Measurements from ENCODE around the gene QKI. TPM values are rescaled to one million over a fixed set of nuclear protein-coding genes. Genes with fewer than 3 reads are reported as not detected.
"Not testable (repeated sequence)": the region's sequence is repeated elsewhere in the genome, so short reads cannot be mapped to it uniquely, and the experiment has no call there.

QKI gene
- total RNA-seq, 2 experiments from 2014 or later, result 61.7 to 74.7 TPM

- peaks cover 42% of the 10 kb centered on the region for H3K4me1 Mint-ChIP-seq
- H3K36me3 Mint-ChIP-seq (ENCODE audit: low read depth), result peaks cover 4% of the 10 kb centered on the region
- H3K4me3 Mint-ChIP-seq, result no peak overlapping the region
Measured at GRCh38 chr6:163419413-163420288, 5.1 kb downstream of the QKI start.

GRCh38 chr6:163420289-163420614 lies 5.7 kb downstream of the QKI start:
- ChIA-PET POLR2A (no interaction called here), CTCF (no interaction called here)
- Mint-ChIP-seq H3K4me3 (no peak overlapping the region), H3K36me3 (ENCODE audit: low read depth) (peaks cover 4% of the 10 kb centered on the region), H3K27me3 (no peaks in the 10 kb centered on the region), H3K4me1 (peaks cover 42% of the 10 kb centered on the region), H3K9me3 (no peaks in the 10 kb centered on the region), H3K27ac (no peak overlapping the region)
- no peak for DNase-seq

More at GRCh38 chr6:163419413-163420288, 5.1 kb downstream of the QKI start:
- ChIA-PET POLR2A (no interaction called here), CTCF (no interaction called here)
- Mint-ChIP-seq H3K27me3 (no peaks in the 10 kb centered on the region), H3K27ac (no peak overlapping the region), H3K9me3 (no peaks in the 10 kb centered on the region)
- DNase-seq, result no peak

DNA sequence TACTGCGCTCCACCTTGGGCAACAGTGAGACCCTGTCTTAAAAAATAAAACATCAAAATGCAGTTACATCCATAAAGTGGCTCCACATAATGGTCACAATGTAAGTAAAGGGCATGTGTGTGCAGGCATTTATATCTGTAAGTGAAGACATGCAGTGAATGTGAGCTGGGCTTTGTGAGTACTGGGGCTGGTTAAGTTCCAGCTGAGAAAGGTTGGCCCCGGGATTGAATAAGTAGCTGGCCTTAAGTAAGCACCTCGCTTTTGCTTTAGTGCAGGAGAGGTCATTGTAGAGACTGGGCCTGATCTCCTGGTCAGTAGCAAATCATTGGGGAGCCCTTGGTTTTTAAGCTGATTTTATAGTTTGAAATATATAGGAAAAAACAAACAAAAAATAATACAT lies 8.0 kb downstream of the QKI start:
- no peaks in the 10 kb centered on the region for H3K36me3 Mint-ChIP-seq (ENCODE audit: low read depth)
- no peak overlapping the region for H3K4me3 Mint-ChIP-seq
- CTCF ChIA-PET, result no interaction called here
- peaks cover 32% of the 10 kb centered on the region for H3K4me1 Mint-ChIP-seq
- no peaks in the 10 kb centered on the region for H3K9me3 Mint-ChIP-seq
- POLR2A ChIA-PET, result no interaction called here
- DNase-seq, result no peak
- no peak overlapping the region for H3K27ac Mint-ChIP-seq
- H3K27me3 Mint-ChIP-seq, result no peaks in the 10 kb centered on the region

GRCh38 chr6:163423696-163424095 lies 9.2 kb downstream of the QKI start:
- Mint-ChIP-seq H3K9me3 (no peaks in the 10 kb centered on the region), H3K4me1 (peaks cover 23% of the 10 kb centered on the region)

GRCh38 chr6:163427498-163428254 lies 13.2 kb downstream of the QKI start:
- Mint-ChIP-seq H3K27me3 (no peaks in the 10 kb centered on the region), H3K9me3 (no peaks in the 10 kb centered on the region), H3K36me3 (ENCODE audit: low read depth) (no peaks in the 10 kb centered on the region), H3K4me1 (peaks cover 11% of the 10 kb centered on the region), H3K27ac (no peak overlapping the region), H3K4me3 (no peak overlapping the region)
- POLR2A ChIA-PET, result no interaction called here
- CTCF ChIA-PET, result interaction anchor here (0.7 kb wide), 1 partner anchor 12 kb away, joined by 3 read pairs; no protein-coding TSS in a partner anchor
- no peak for DNase-seq

More at GRCh38 chr6:163423696-163424095, 9.2 kb downstream of the QKI start:
- ChIA-PET POLR2A (no interaction called here), CTCF (no interaction called here)
- Mint-ChIP-seq H3K27me3 (no peaks in the 10 kb centered on the region), H3K27ac (no peak overlapping the region), H3K4me3 (no peak overlapping the region), H3K36me3 (ENCODE audit: low read depth) (no peaks in the 10 kb centered on the region)
- DNase-seq, result no peak

DNA sequence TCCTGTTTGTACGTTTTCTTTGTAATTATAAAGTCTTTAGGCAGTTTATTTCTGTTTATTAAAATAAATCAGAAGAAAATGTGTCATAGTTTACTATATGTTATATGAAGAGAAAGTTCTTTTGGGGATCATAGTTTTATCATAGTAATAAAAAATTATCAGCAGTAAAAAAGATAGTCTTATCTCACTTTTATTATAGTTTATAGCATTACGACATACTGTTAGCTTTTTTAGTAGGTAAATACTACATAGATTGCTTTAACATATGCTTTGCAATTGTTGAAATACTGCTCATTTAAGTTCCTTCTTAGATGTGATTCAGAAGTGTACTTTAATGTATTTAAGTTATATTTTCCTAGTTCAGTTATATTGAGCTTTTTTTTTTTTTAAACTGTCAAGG lies 13.9 kb downstream of the QKI start:
- no peaks in the 10 kb centered on the region for H3K9me3 Mint-ChIP-seq
- no peak for DNase-seq
- ChIA-PET POLR2A (no interaction called here), CTCF (no interaction called here)
- H3K27me3 Mint-ChIP-seq, result no peaks in the 10 kb centered on the region
- peaks cover 13% of the 10 kb centered on the region for H3K4me1 Mint-ChIP-seq
- no peak overlapping the region for H3K27ac Mint-ChIP-seq
- H3K36me3 Mint-ChIP-seq (ENCODE audit: low read depth), result no peaks in the 10 kb centered on the region
- no peak overlapping the region for H3K4me3 Mint-ChIP-seq

- no peak overlapping the region for H3K4me3 Mint-ChIP-seq
- DNase-seq, result no peak
- POLR2A ChIA-PET, result no interaction called here
- H3K4me1 Mint-ChIP-seq, result peaks cover 11% of the 10 kb centered on the region
- CTCF ChIA-PET, result interaction anchor here (0.8 kb wide), 1 partner anchor 11 kb away, joined by 3 read pairs; no protein-coding TSS in a partner anchor
- H3K27ac Mint-ChIP-seq, result no peak overlapping the region
- H3K27me3 Mint-ChIP-seq, result no peaks in the 10 kb centered on the region
- no peaks in the 10 kb centered on the region for H3K9me3 Mint-ChIP-seq
- H3K36me3 Mint-ChIP-seq (ENCODE audit: low read depth), result no peaks in the 10 kb centered on the region
Measured at GRCh38 chr6:163429858-163430448, 15.4 kb downstream of the QKI start.

GRCh38 chr6:163432300-163432699 lies 17.8 kb downstream of the QKI start:
- H3K4me1 Mint-ChIP-seq, result peaks cover 17% of the 10 kb centered on the region
- H3K36me3 Mint-ChIP-seq (ENCODE audit: low read depth), result no peaks in the 10 kb centered on the region
- no peak overlapping the region for H3K27ac Mint-ChIP-seq
- no peak for DNase-seq
- H3K4me3 Mint-ChIP-seq, result no peak overlapping the region
- H3K9me3 Mint-ChIP-seq, result no peaks in the 10 kb centered on the region
- H3K27me3 Mint-ChIP-seq, result no peaks in the 10 kb centered on the region
- ChIA-PET CTCF (no interaction called here), POLR2A (no interaction called here)

- DNase-seq, POLR2A ChIA-PET, H3K4me3 Mint-ChIP-seq: not testable (repeated sequence)
Measured at GRCh38 chr6:163433486-163433885, 19.0 kb downstream of the QKI start.

GRCh38 chr6:163435023-163435422 lies 20.5 kb downstream of the QKI start:
- Mint-ChIP-seq H3K9me3 (no peaks in the 10 kb centered on the region), H3K36me3 (ENCODE audit: low read depth) (peaks cover 4% of the 10 kb centered on the region), H3K27ac (no peak overlapping the region), H3K27me3 (no peaks in the 10 kb centered on the region), H3K4me3 (no peak overlapping the region), H3K4me1 (peaks cover 28% of the 10 kb centered on the region)
- POLR2A ChIA-PET, result no interaction called here
- CTCF ChIA-PET, result no interaction called here
- DNase-seq, result no peak

More at GRCh38 chr6:163433486-163433885, 19.0 kb downstream of the QKI start:
- H3K9me3 Mint-ChIP-seq; H3K27me3 Mint-ChIP-seq; CTCF ChIA-PET; H3K36me3 Mint-ChIP-seq (ENCODE audit: low read depth); H3K27ac Mint-ChIP-seq: not testable (repeated sequence)
- peaks cover 22% of the 10 kb centered on the region for H3K4me1 Mint-ChIP-seq

DNA sequence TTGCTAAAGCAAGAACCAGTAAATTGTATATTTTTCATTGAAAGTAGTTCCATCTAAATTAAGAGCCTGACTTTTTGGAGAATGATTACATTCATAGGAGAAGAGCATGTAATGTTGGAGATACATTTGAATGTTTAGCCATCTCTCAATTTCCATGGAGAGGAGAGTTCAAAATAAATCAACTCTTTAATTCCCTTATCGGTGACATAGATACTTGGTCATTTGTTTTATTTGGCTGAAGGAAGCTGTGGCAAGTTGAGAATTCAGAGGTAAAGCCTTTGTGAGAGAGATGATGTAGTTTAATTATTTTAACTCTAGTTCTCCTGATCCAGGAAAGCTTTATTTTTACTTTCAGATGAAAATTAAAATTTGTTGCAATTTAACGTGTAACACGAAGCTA lies 22.3 kb downstream of the QKI start:
- no peaks in the 10 kb centered on the region for H3K27me3 Mint-ChIP-seq
- ChIA-PET POLR2A (no interaction called here), CTCF (interaction anchor here (0.6 kb wide), 1 partner anchor 51 kb away, joined by 3 read pairs; no protein-coding TSS in a partner anchor)
- H3K36me3 Mint-ChIP-seq (ENCODE audit: low read depth), result peaks cover 5% of the 10 kb centered on the region
- no peak for DNase-seq
- no peak overlapping the region for H3K4me3 Mint-ChIP-seq
- no peak overlapping the region for H3K27ac Mint-ChIP-seq
- H3K9me3 Mint-ChIP-seq, result no peaks in the 10 kb centered on the region
- peaks cover 31% of the 10 kb centered on the region for H3K4me1 Mint-ChIP-seq

DNA sequence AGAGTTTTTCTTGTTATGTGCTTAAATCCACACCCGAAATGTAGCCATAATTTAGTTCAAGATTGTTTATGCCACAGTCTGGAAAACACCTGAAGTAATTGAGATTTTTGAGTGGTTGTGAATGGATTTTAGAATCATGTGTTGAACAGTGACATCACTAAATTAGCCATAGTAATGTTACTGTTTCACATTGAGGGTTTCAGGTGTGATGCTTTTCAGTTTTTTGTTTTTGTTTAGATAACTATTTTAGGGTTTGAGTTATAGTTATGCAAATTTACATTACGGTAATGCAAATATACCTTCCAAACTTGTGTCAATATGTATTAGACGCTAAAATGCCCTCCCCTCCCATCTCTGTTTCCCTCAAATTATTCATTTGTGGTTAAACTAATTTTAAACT lies 22.9 kb downstream of the QKI start:
- Mint-ChIP-seq H3K4me1 (peaks cover 35% of the 10 kb centered on the region), H3K4me3 (no peak overlapping the region), H3K9me3 (no peaks in the 10 kb centered on the region), H3K27me3 (no peaks in the 10 kb centered on the region), H3K36me3 (ENCODE audit: low read depth) (peaks cover 5% of the 10 kb centered on the region), H3K27ac (no peak overlapping the region)
- ChIA-PET CTCF (no interaction called here), POLR2A (interaction anchor here (0.6 kb wide), 1 partner anchor 11 kb away, joined by 4 read pairs; no protein-coding TSS in a partner anchor)
- no peak for DNase-seq

DNA sequence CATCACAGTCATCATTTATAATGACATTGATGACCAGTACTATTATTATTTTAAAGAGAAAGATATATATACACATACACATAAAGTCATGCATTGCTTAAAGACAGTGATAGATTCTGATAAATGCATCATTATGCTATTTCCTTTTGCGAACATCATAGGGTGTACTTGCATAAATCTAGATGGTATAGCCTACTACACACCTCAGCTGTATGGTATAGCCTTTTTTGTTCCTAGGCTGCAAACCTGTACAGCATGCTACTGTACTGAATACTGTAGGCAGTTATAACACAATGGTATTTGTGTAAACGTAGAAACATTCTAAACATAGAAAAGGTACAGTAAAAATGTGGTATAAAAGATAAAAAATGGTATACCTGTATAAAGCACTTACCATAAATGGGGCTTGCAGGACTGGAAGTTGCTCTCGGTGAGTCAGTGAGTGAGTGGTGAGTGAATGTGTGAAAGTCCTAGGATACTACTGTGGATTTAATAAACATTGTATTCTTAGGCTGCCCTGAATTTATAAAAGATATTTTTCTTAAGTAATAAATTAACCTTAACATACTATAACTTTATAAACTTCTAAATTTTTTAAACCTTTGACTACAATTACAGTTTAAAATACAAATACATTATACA lies 23.9 kb downstream of the QKI start:
- ChIA-PET CTCF (no interaction called here), POLR2A (no interaction called here)
- Mint-ChIP-seq H3K9me3 (no peaks in the 10 kb centered on the region), H3K36me3 (ENCODE audit: low read depth) (peaks cover 5% of the 10 kb centered on the region), H3K27ac (no peak overlapping the region), H3K27me3 (no peaks in the 10 kb centered on the region), H3K4me3 (no peak overlapping the region), H3K4me1 (peaks cover 31% of the 10 kb centered on the region)
- DNase-seq, result no peak
